ENCODE data around the gene CD7. TPM values are rescaled to one million over a fixed set of nuclear protein-coding genes. Genes with fewer than 3 reads are reported as not detected.

The CD7 gene
- polyA plus RNA-seq, 1 of the 3 experiments (the other 2 are of a cell fraction): 0.07 TPM

DNA sequence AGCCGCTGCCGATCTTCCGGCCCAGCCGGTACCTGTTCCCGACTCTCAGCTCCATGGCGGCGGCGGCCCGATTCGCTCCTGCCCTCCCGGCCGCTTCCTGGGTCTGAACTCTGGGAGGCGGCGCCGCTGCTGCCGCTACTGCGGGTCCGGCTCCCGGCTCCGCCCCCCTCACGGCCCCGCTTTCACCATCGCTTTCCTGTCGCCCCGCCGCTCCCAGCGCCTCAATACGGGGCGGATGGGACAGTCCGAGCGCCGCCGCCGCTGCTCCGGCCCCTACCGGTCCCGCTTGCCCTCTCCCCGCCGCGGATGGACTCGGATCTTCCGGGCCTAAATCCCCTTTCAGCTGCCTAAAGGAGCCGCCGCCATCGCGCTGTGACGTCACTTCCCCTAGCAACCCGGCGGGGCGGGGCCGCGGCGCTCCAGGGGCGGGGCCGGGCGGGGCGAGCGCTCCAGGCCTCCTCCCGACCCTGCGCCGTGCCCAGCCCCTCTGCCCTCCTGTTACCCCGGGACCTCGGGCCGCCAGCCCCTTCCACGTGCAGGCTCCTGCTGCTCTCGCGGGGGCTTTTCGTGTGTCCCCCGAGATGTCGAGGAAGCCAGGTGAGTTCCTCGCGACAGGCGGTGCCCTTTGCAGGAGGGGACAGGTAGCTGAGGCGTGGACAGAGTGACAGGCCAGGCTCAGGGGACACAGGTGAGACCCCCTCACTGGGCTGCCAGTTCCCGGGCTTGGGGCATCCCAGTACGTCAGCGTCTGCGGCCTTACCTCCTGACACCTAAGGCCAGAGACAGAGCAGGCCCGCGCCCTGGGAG lies 43.9 kb downstream of the CD7 start, which contains the start of gene CSNK1D (continued):
- TF ChIP-seq, protein P1, sequence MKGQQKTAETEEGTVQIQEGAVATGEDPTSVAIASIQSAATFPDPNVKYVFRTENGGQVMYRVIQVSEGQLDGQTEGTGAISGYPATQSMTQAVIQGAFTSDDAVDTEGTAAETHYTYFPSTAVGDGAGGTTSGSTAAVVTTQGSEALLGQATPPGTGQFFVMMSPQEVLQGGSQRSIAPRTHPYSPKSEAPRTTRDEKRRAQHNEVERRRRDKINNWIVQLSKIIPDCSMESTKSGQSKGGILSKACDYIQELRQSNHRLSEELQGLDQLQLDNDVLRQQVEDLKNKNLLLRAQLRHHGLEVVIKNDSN (IDR thresholded peaks at IDR 0.05; ENCODE audit: borderline replicate concordance, low read depth): no peak
- TF ChIP-seq RFX5 (IDR thresholded peaks at IDR 0.05; ENCODE audit: low read length) (peak; percentile 91), GABPA (IDR thresholded peaks at IDR 0.05; ENCODE audit: low read depth) (peak; percentile 72), EZH2phosphoT487 (IDR thresholded peaks at IDR 0.05; ENCODE audit: borderline replicate concordance, low read depth) (no peak), GATA2 (CRISPR knock-in tag; IDR thresholded peaks at IDR 0.05) (no peak), YY1 (IDR thresholded peaks at IDR 0.05; ENCODE audit: low read depth) (peak; percentile 95), FOXM1 (IDR thresholded peaks at IDR 0.05; ENCODE audit: low read depth) (no peak), SMC3 (IDR thresholded peaks at IDR 0.05; ENCODE audit: low read depth, low read length) (no peak), TCF12 (IDR thresholded peaks at IDR 0.05) (no peak), SIN3A (IDR thresholded peaks at IDR 0.05; ENCODE audit: borderline replicate concordance, low read depth, low read length) (0 out of 2 replicates have a peak, but pooled peaks have one; percentile 47)
- TF ChIP-seq, protein P2, sequence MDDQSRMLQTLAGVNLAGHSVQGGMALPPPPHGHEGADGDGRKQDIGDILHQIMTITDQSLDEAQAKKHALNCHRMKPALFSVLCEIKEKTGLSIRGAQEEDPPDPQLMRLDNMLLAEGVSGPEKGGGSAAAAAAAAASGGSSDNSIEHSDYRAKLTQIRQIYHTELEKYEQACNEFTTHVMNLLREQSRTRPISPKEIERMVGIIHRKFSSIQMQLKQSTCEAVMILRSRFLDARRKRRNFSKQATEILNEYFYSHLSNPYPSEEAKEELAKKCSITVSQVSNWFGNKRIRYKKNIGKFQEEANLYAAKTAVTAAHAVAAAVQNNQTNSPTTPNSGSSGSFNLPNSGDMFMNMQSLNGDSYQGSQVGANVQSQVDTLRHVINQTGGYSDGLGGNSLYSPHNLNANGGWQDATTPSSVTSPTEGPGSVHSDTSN (IDR thresholded peaks at IDR 0.05): no peak; the same call in 1 of the 2 replicates

DNA sequence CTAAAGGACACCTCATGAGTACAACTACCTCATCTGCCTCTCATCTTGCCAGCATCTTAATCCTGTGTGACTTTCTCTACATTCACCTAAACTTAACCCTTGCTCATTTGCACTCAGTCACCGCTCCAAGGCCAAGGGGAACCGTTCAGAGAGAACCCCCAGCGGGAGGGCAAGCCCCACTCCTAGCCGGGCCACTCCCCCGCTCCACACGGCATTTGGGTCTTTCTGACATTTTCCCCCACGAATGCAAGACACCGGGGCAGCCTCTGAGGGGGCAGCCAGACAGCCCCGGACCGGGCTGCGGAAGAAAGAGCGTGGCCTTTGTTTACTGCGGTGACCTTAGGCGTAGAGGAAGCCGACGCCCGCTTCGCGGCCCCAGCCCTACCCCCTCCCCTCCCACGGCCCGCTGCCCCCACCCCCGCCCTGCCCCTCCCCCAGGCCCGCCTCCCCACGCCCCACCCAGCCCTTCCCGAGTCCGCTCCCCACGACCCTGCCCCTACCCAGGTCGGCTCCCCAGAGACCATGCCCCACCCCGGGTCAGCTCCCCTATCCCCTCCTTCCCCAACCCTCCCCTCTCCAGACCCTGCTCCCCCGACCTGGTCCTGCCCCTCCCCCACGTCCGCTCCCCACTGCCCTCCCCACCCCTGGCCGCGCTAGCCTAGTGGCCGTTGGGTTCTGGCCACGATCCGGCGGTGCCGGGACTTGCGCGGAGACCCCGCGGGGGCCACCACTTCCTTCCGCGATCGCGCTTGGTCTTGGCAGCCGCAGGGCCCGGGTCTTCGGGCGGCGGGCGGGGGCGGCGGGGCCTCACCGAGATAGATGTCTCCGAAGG lies 44.7 kb downstream of the CD7 start:
- peaks cover 15% of the 10 kb centered on the region for H3F3A ChIP-seq (replicated peaks; ENCODE audit: insufficient read depth)
- peaks cover 60% of the 10 kb centered on the region for H3K79me2 ChIP-seq (ENCODE audit: insufficient read depth)
- H3K36me3 ChIP-seq (replicated peaks in 1 of 2; ENCODE audit: control insufficient read depth in 1 of 2, insufficient read depth in 2 of 2, low read length in 1 of 2): peaks cover 11 to 34% of the 10 kb centered on the region in 2 experiments
- peak overlapping the region; percentile 71; the same call in 1 of the 2 replicates for H2AFZ ChIP-seq (ENCODE audit: low read depth)
- H3K9ac ChIP-seq: peak overlapping the region; percentile 98
- peaks cover 36 to 52% of the 10 kb centered on the region in 2 experiments for H3K4me1 ChIP-seq (ENCODE audit: control insufficient read depth in 1 of 2, insufficient read depth in 2 of 2, low read depth in 1 of 2, low read length in 1 of 2)
- no peaks in the 10 kb centered on the region for H3K9me2 ChIP-seq
- peaks cover 50% of the 10 kb centered on the region for H4K20me1 ChIP-seq (ENCODE audit: insufficient read depth)
- peak overlapping the region; percentile 98 for H3K4me2 ChIP-seq
- 2% methylated on average over 56 of the region's 57 CpGs for WGBS (ENCODE audit: low lambda C conversion rate)
- ChIA-PET POLR2A (interaction anchor here (0.7 to 2.3 kb wide), 4 partner anchors 11 to 58 kb away, joined by 3 to 21 read pairs (median 10); no protein-coding TSS in a partner anchor), CTCF (interaction anchor here (1.3 to 3.2 kb wide), 4 partner anchors 11 to 37 kb away, joined by 3 to 13 read pairs (median 4); no protein-coding TSS in a partner anchor)
- no peaks in the 10 kb centered on the region for H3K9me3 ChIP-seq
- H3K4me3 ChIP-seq (ENCODE audit: low read depth in 2 of 2, low read length in 1 of 2): peak overlapping the region; percentile 81 to 91
- H3K27ac ChIP-seq (ENCODE audit: low read depth in 2 of 2, low read length in 1 of 2): peak overlapping the region; percentile 90 to 94
- DNase-seq: peak; percentile 92
- no peaks in the 10 kb centered on the region for H3K27me3 ChIP-seq (ENCODE audit: insufficient read depth)
- TF ChIP-seq TAF1 (IDR thresholded peaks at IDR 0.05; ENCODE audit: borderline replicate concordance, low read depth, low read length): no peak
- TF ChIP-seq RCOR1 (IDR thresholded peaks at IDR 0.05; ENCODE audit: low read length): no peak
- TF ChIP-seq, protein P3, sequence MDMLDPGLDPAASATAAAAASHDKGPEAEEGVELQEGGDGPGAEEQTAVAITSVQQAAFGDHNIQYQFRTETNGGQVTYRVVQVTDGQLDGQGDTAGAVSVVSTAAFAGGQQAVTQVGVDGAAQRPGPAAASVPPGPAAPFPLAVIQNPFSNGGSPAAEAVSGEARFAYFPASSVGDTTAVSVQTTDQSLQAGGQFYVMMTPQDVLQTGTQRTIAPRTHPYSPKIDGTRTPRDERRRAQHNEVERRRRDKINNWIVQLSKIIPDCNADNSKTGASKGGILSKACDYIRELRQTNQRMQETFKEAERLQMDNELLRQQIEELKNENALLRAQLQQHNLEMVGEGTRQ (IDR thresholded peaks at IDR 0.05; ENCODE audit: borderline replicate concordance, low read depth, low read length): no peak
- no peak for TF ChIP-seq SMC3 (IDR thresholded peaks at IDR 0.05; ENCODE audit: low read depth, low read length)
- TF ChIP-seq, protein P4, sequence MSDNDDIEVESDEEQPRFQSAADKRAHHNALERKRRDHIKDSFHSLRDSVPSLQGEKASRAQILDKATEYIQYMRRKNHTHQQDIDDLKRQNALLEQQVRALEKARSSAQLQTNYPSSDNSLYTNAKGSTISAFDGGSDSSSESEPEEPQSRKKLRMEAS (IDR thresholded peaks at IDR 0.05; ENCODE audit: low read depth): peak; percentile 25; the same call in 1 of the 2 replicates
- no peak for TF ChIP-seq MEF2A (IDR thresholded peaks at IDR 0.05; ENCODE audit: borderline replicate concordance, low read depth)
- no peak for TF ChIP-seq ELF1 (IDR thresholded peaks at IDR 0.05)
- TF ChIP-seq POLR2AphosphoS5 (IDR thresholded peaks at IDR 0.05; ENCODE audit: low read depth, low read length): no peak
- no peak for TF ChIP-seq JUND (IDR thresholded peaks at IDR 0.05)
- TF ChIP-seq MXI1 (IDR thresholded peaks at IDR 0.05; ENCODE audit: low read depth, low read length): peak; percentile 46; the same call in 1 of the 2 replicates
- no peak for TF ChIP-seq FOXM1 (IDR thresholded peaks at IDR 0.05; ENCODE audit: low read depth)
- TF ChIP-seq, protein P5, sequence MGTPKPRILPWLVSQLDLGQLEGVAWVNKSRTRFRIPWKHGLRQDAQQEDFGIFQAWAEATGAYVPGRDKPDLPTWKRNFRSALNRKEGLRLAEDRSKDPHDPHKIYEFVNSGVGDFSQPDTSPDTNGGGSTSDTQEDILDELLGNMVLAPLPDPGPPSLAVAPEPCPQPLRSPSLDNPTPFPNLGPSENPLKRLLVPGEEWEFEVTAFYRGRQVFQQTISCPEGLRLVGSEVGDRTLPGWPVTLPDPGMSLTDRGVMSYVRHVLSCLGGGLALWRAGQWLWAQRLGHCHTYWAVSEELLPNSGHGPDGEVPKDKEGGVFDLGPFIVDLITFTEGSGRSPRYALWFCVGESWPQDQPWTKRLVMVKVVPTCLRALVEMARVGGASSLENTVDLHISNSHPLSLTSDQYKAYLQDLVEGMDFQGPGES (IDR thresholded peaks at IDR 0.05; ENCODE audit: low read depth, low read length): no peak
- TF ChIP-seq SIN3A (IDR thresholded peaks at IDR 0.05; ENCODE audit: borderline replicate concordance, low read depth, low read length): peak; percentile 62; the same call in 1 of the 2 replicates
- no peak for TF ChIP-seq GABPA (IDR thresholded peaks at IDR 0.05; ENCODE audit: low read depth)
- no peak for TF ChIP-seq FOXJ3 (CRISPR knock-in tag; IDR thresholded peaks at IDR 0.05)
- TF ChIP-seq NFIC (IDR thresholded peaks at IDR 0.05; ENCODE audit: borderline replicate concordance): no peak
- no peak for TF ChIP-seq GATA2 (CRISPR knock-in tag; IDR thresholded peaks at IDR 0.05)
- TF ChIP-seq, protein P2 (IDR thresholded peaks at IDR 0.05): peak; percentile 15; the same call in 1 of the 2 replicates

Data from SK-N-SH (cell line).